GM18907 (cell line): ENCODE data around the gene IKBKG.
"Not testable (repeated sequence)": the region's sequence is repeated elsewhere in the genome, so short reads cannot be mapped to it uniquely, and the experiment has no call there.

Source experiments
- ATAC-seq: cut with Tn5 transposase; IDR thresholded peaks from one replicate; pipeline ENCODE4 v1.9.1; 2021; ENCODE audit warnings: mild to moderate bottlenecking, moderate library complexity; ENCODE audit not compliant: unreplicated experiment

Gene IKBKG

GRCh38 chrX:154602766-154603437 is 55.5 kb downstream of the IKBKG start:
- ATAC-seq = no peak

GRCh38 chrX:154603438-154604430 is 56.3 kb downstream of the IKBKG start:
- ATAC-seq = no peak

- ATAC-seq = no peak
These were observed 58.1 kb downstream of the IKBKG start for GRCh38 chrX:154605566-154605965.

- no peak for ATAC-seq
These were observed 60.0 kb downstream of the IKBKG start for GRCh38 chrX:154607370-154607769.

GRCh38 chrX:154607976-154608375 is 60.6 kb downstream of the IKBKG start:
- ATAC-seq = not testable (repeated sequence)

- ATAC-seq = not testable (repeated sequence)
These were observed 61.4 kb downstream of the IKBKG start for GRCh38 chrX:154608823-154609222.

GRCh38 chrX:154611146-154611545 is 63.7 kb downstream of the IKBKG start:
- ATAC-seq = not testable (repeated sequence)

GRCh38 chrX:154613586-154613985 is 66.2 kb downstream of the IKBKG start:
- not testable (repeated sequence) for ATAC-seq
